ENCODE data around the gene SERINC3. TPM values are rescaled to one million over a fixed set of nuclear protein-coding genes. Genes with fewer than 3 reads are reported as not detected.

The SERINC3 gene
- total and polyA plus RNA-seq, 10 of the 15 experiments (the other 5 are each of a cell fraction or from before 2014, with no cell fraction given) = 24.5 to 96.8 (median 38.8) TPM

GRCh38 chr20:44461142-44461802 lies 60.6 kb downstream of the SERINC3 start:
- H3K36me3 ChIP-seq (ENCODE audit: control insufficient read depth in 2 of 2, insufficient read depth in 2 of 2, low read length in 1 of 2) = no peaks in the 10 kb centered on the region
- no peak overlapping the region for H2AFZ ChIP-seq (ENCODE audit: control insufficient read depth, low read depth, low read length)
- BruUV-seq (replicated peaks) = no TSS peak
- intact Hi-C loops (cut with micrococcal nuclease; ENCODE audit: unreplicated experiment) = loop anchor here (2.0 to 5.0 kb wide), 2 partner anchors 72 to 244 kb away; no protein-coding TSS in a partner anchor
- no peaks in the 10 kb centered on the region for H3K27me3 ChIP-seq (replicated peaks in 1 of 2; ENCODE audit: control insufficient read depth in 2 of 2, insufficient read depth in 2 of 2, low read length in 1 of 2)
- in situ Hi-C loops (cut with MboI) = no loop called here
- ChIA-PET CTCF (interaction anchor here (0.8 to 1.9 kb wide), 13 partner anchors 9 to 248 kb away, joined by 3 to 9 read pairs (median 4); partner anchors contain the start of gene TTPAL), RAD21 (ENCODE audit: unreplicated experiment) (no interaction called here), POLR2A (no interaction called here), SMC1A (ENCODE audit: uncharacterized antibody, unreplicated experiment) (interaction anchor here (0.7 to 1.4 kb wide), 5 partner anchors 8 to 244 kb away, joined by 3 to 5 read pairs (median 4); no protein-coding TSS in a partner anchor)
- no peak for TF ChIP-seq MAX (IDR thresholded peaks at IDR 0.05; ENCODE audit: low read depth, low read length)
- TF ChIP-seq NKRF (conservative IDR thresholded peaks at IDR 0.05) = no peak
- no peak for TF ChIP-seq NRF1 (conservative IDR thresholded peaks at IDR 0.05; ENCODE audit: low read depth, low read length)
- no peak for TF ChIP-seq EGR1 (IDR thresholded peaks at IDR 0.05; ENCODE audit: borderline replicate concordance in 1 of 2, low read depth in 2 of 2, low read length in 2 of 2)
- TF ChIP-seq MYB (IDR thresholded peaks at IDR 0.05; ENCODE audit: borderline replicate concordance, low read depth, low read length) = no peak
- no peak for TF ChIP-seq IRF5 (IDR thresholded peaks at IDR 0.05; ENCODE audit: borderline replicate concordance)
- TF ChIP-seq POLR2AphosphoS2 (IDR thresholded peaks at IDR 0.05; ENCODE audit: low read depth, low read length) = no peak
- TF ChIP-seq USF2 (IDR thresholded peaks at IDR 0.05; ENCODE audit: borderline replicate concordance, low read depth, low read length) = no peak
- no peak for TF ChIP-seq ATF2 (IDR thresholded peaks at IDR 0.05; ENCODE audit: low read length)
- no peak for TF ChIP-seq YBX1 (IDR thresholded peaks at IDR 0.05)
- TF ChIP-seq E2F8 (IDR thresholded peaks at IDR 0.05; ENCODE audit: low read depth, partially characterized antibody) = no peak
- TF ChIP-seq BACH1 (IDR thresholded peaks at IDR 0.05; ENCODE audit: borderline replicate concordance) = no peak
- no peak for TF ChIP-seq JUNB (IDR thresholded peaks at IDR 0.05)
- TF ChIP-seq SMARCA5 (IDR thresholded peaks at IDR 0.05) = no peak
- no peak for TF ChIP-seq KDM1A (IDR thresholded peaks at IDR 0.05; ENCODE audit: borderline replicate concordance)
- no peaks in the 10 kb centered on the region for H3K4me1 ChIP-seq (ENCODE audit: control insufficient read depth, insufficient read depth, low read length)
- no peaks in the 10 kb centered on the region for H3K9me3 ChIP-seq (replicated peaks; ENCODE audit: control insufficient read depth, insufficient read depth, low read length)
- H3K79me2 ChIP-seq (ENCODE audit: control insufficient read depth, insufficient read depth, low read length) = no peaks in the 10 kb centered on the region
- FAIRE-seq = no peak
- no peak overlapping the region for H3K9ac ChIP-seq (ENCODE audit: control insufficient read depth, insufficient read depth, low read length)
- H3K4me3 ChIP-seq = no peak overlapping the region
- no peak for DNase-seq (ENCODE audit: low read depth, low spot score)
- no peak overlapping the region for H3K27ac ChIP-seq (ENCODE audit: control insufficient read depth, insufficient read depth)
- no peaks in the 10 kb centered on the region for H4K20me1 ChIP-seq (ENCODE audit: control insufficient read depth, insufficient read depth)
- no peak overlapping the region for H3K4me2 ChIP-seq (ENCODE audit: control insufficient read depth, insufficient read depth)
- ATAC-seq = no peak; the same call in 2 of the 3 replicates
- 41% methylated on average over 6 of the region's 6 CpGs for WGBS (ENCODE audit: insufficient coverage, insufficient replicate concordance, low lambda C conversion rate, missing lambda C conversion rate)
